Activated T-cell treated with anti-CD3 and anti-CD28 coated beads, Interleukin-2, amount 50 U/mL, for 72 hours (primary cell): ENCODE results near the gene BAAT. TPM values are rescaled to one million over a fixed set of nuclear protein-coding genes. Genes with fewer than 3 reads are reported as not detected.
"Not testable (repeated sequence)": the region's sequence is repeated elsewhere in the genome, so short reads cannot be mapped to it uniquely, and the experiment has no call there.

Experiments used
- ATAC-seq, 2 donors: fragments of 150-1000 bp; cut with Tn5 transposase; replicated peaks in 1 of 2; 2 replicates each; pipeline ENCODE4 v1.10.0; 2021; ENCODE audit warnings: moderate library complexity in 2 of 2, mild to moderate bottlenecking in 1 of 2
- DNase-seq, 2 donors: peaks; one replicate each; pipeline ENCODE4 v3.0.0; 2021 to 2022; ENCODE audit warnings: mixed read lengths in 1 of 2
- H3K27ac Mint-ChIP-seq: one replicate; pipeline ENCODE4 v1.8.0; 2022; ENCODE audit warnings: mild to moderate bottlenecking, moderate library complexity, mixed read lengths
- H3K27me3 Mint-ChIP-seq: one replicate; pipeline ENCODE4 v1.8.0; 2022; ENCODE audit warnings: low read depth, mixed read lengths
- H3K36me3 Mint-ChIP-seq, 2 donors: one replicate each; pipeline ENCODE4 v1.8.0; 2022; ENCODE audit warnings: mixed read lengths in 2 of 2, mild to moderate bottlenecking in 1 of 2; ENCODE audit not compliant: insufficient read depth in 2 of 2
- H3K4me1 Mint-ChIP-seq: one replicate; pipeline ENCODE4 v1.8.0; 2022; ENCODE audit warnings: low read depth, mixed read lengths
- H3K4me3 Mint-ChIP-seq, 2 donors: one replicate each; pipeline ENCODE4 v1.8.0; 2022; ENCODE audit warnings: mild to moderate bottlenecking in 2 of 2, mixed read lengths in 2 of 2, moderate library complexity in 2 of 2
- H3K9me3 Mint-ChIP-seq, 2 donors: one replicate each; pipeline ENCODE4 v1.8.0; 2022; ENCODE audit warnings: mixed read lengths in 2 of 2
- total RNA-seq, 2 donors: library from RNA; stranded (reverse); gene quantifications; one replicate each; pipeline ENCODE4 v1.2.3, GENCODE V29; 2022

Gene BAAT
- under 1 TPM; 0.19 to 0.24 TPM for total RNA-seq

GRCh38 chr9:101384873-101385536 lies at the start of gene BAAT:
TSS of gene BAAT (minus strand) at chr9:101385006. CDS start at chr9:101371404, 13,602 bp downstream.
- H3K4me1 Mint-ChIP-seq, ATAC-seq, H3K4me3 Mint-ChIP-seq, H3K27me3 Mint-ChIP-seq, H3K9me3 Mint-ChIP-seq, DNase-seq, H3K27ac Mint-ChIP-seq: not testable (repeated sequence)
- peaks cover 1 to 27% of the 10 kb centered on the region in 2 donors for H3K36me3 Mint-ChIP-seq

GRCh38 chr9:101433229-101433628 lies 48.4 kb upstream of the BAAT start:
- peaks cover 45% of the 10 kb centered on the region for H3K27me3 Mint-ChIP-seq
- no peak overlapping the region for H3K27ac Mint-ChIP-seq
- no peak overlapping the region for H3K4me3 Mint-ChIP-seq
- H3K4me1 Mint-ChIP-seq: no peaks in the 10 kb centered on the region
- peaks cover 0 to 2% of the 10 kb centered on the region in 2 donors for H3K9me3 Mint-ChIP-seq
- H3K36me3 Mint-ChIP-seq: no peaks in the 10 kb centered on the region
- no peak for ATAC-seq
- DNase-seq: no peak

GRCh38 chr9:101432740-101433139 lies 47.9 kb upstream of the BAAT start:
- Mint-ChIP-seq H3K27me3 (peaks cover 43% of the 10 kb centered on the region), H3K4me1 (no peaks in the 10 kb centered on the region), H3K27ac (no peak overlapping the region), H3K36me3 (no peaks in the 10 kb centered on the region), H3K9me3 (peaks cover 0 to 2% of the 10 kb centered on the region in 2 donors), H3K4me3 (no peak overlapping the region)
- ATAC-seq: no peak
- DNase-seq: no peak

- H3K27ac Mint-ChIP-seq: no peak overlapping the region
- no peaks in the 10 kb centered on the region for H3K36me3 Mint-ChIP-seq
- H3K4me1 Mint-ChIP-seq: no peaks in the 10 kb centered on the region
- peaks cover 0 to 2% of the 10 kb centered on the region in 2 donors for H3K9me3 Mint-ChIP-seq
- H3K4me3 Mint-ChIP-seq: no peak overlapping the region
- ATAC-seq (no peak), DNase-seq (no peak)
- H3K27me3 Mint-ChIP-seq: peaks cover 37% of the 10 kb centered on the region
These were observed 47.4 kb upstream of the BAAT start for GRCh38 chr9:101432171-101432570.

- H3K9me3 Mint-ChIP-seq: peaks cover 2% of the 10 kb centered on the region in 2 donors
- peaks cover 16% of the 10 kb centered on the region for H3K27me3 Mint-ChIP-seq
- DNase-seq (no peak), ATAC-seq (no peak)
- H3K36me3 Mint-ChIP-seq: no peaks in the 10 kb centered on the region
- no peak overlapping the region for H3K27ac Mint-ChIP-seq
- H3K4me1 Mint-ChIP-seq: no peaks in the 10 kb centered on the region
- H3K4me3 Mint-ChIP-seq: no peak overlapping the region
These were observed 44.9 kb upstream of the BAAT start for GRCh38 chr9:101429736-101430135.

GRCh38 chr9:101428909-101429308 lies 44.1 kb upstream of the BAAT start:
- Mint-ChIP-seq H3K27ac (no peak overlapping the region), H3K4me3 (no peak overlapping the region), H3K4me1 (no peaks in the 10 kb centered on the region), H3K27me3 (peaks cover 11% of the 10 kb centered on the region), H3K36me3 (peaks cover 0 to 2% of the 10 kb centered on the region in 2 donors), H3K9me3 (peaks cover 2 to 6% of the 10 kb centered on the region in 2 donors)
- DNase-seq: no peak
- no peak for ATAC-seq

- DNase-seq (no peak), ATAC-seq (no peak)
- Mint-ChIP-seq H3K9me3 (peaks cover 7 to 13% of the 10 kb centered on the region in 2 donors), H3K27ac (no peak overlapping the region), H3K4me3 (no peak overlapping the region), H3K4me1 (no peaks in the 10 kb centered on the region), H3K27me3 (peaks cover 7% of the 10 kb centered on the region), H3K36me3 (peaks cover 6% of the 10 kb centered on the region in 2 donors)
These were observed 43.3 kb upstream of the BAAT start for GRCh38 chr9:101427957-101428655.

- H3K27ac Mint-ChIP-seq: no peak overlapping the region
- peaks cover 7% of the 10 kb centered on the region for H3K27me3 Mint-ChIP-seq
- peaks cover 8 to 14% of the 10 kb centered on the region in 2 donors for H3K9me3 Mint-ChIP-seq
- H3K4me1 Mint-ChIP-seq: no peaks in the 10 kb centered on the region
- no peak overlapping the region for H3K4me3 Mint-ChIP-seq
- ATAC-seq (no peak), DNase-seq (no peak)
- peaks cover 6 to 7% of the 10 kb centered on the region in 2 donors for H3K36me3 Mint-ChIP-seq
These were observed 42.6 kb upstream of the BAAT start for GRCh38 chr9:101427358-101427757.

- H3K36me3 Mint-ChIP-seq: peaks cover 15 to 18% of the 10 kb centered on the region in 2 donors
These were observed 36.9 kb upstream of the BAAT start for GRCh38 chr9:101421653-101422065.

GRCh38 chr9:101419863-101420262 lies 35.1 kb upstream of the BAAT start:
- Mint-ChIP-seq H3K27me3 (no peaks in the 10 kb centered on the region), H3K4me3 (no peak overlapping the region), H3K27ac (no peak overlapping the region), H3K36me3 (peaks cover 15 to 21% of the 10 kb centered on the region in 2 donors), H3K4me1 (peaks cover 6% of the 10 kb centered on the region), H3K9me3 (peaks cover 17 to 31% of the 10 kb centered on the region in 2 donors)
- ATAC-seq (no peak), DNase-seq (no peak)

More at GRCh38 chr9:101421653-101422065, 36.9 kb upstream of the BAAT start:
- H3K4me1 Mint-ChIP-seq: peaks cover 6% of the 10 kb centered on the region
- no peak overlapping the region for H3K4me3 Mint-ChIP-seq
- H3K27ac Mint-ChIP-seq: no peak overlapping the region
- no peaks in the 10 kb centered on the region for H3K27me3 Mint-ChIP-seq
- DNase-seq (no peak), ATAC-seq (no peak)
- peaks cover 17 to 29% of the 10 kb centered on the region in 2 donors for H3K9me3 Mint-ChIP-seq

GRCh38 chr9:101418518-101419430 lies 34.0 kb upstream of the BAAT start:
- Mint-ChIP-seq H3K4me3 (no peak overlapping the region), H3K36me3 (peaks cover 21 to 24% of the 10 kb centered on the region in 2 donors), H3K27me3 (no peaks in the 10 kb centered on the region), H3K27ac (no peak overlapping the region), H3K9me3 (peaks cover 21 to 30% of the 10 kb centered on the region in 2 donors), H3K4me1 (peaks cover 6% of the 10 kb centered on the region)
- no peak for DNase-seq
- ATAC-seq: peak in 1 of 2 donors; percentile 48

- DNase-seq (no peak), ATAC-seq (no peak)
- peaks cover 22 to 25% of the 10 kb centered on the region in 2 donors for H3K36me3 Mint-ChIP-seq
- H3K4me3 Mint-ChIP-seq: no peak overlapping the region
- no peak overlapping the region for H3K27ac Mint-ChIP-seq
- H3K4me1 Mint-ChIP-seq: peaks cover 6% of the 10 kb centered on the region
- no peaks in the 10 kb centered on the region for H3K27me3 Mint-ChIP-seq
- peaks cover 21 to 31% of the 10 kb centered on the region in 2 donors for H3K9me3 Mint-ChIP-seq
These were observed 33.2 kb upstream of the BAAT start for GRCh38 chr9:101417977-101418376.

GRCh38 chr9:101417389-101417788 lies 32.6 kb upstream of the BAAT start:
- Mint-ChIP-seq H3K27ac (no peak overlapping the region), H3K36me3 (peaks cover 27 to 28% of the 10 kb centered on the region in 2 donors), H3K4me3 (no peak overlapping the region), H3K9me3 (peaks cover 25 to 35% of the 10 kb centered on the region in 2 donors), H3K4me1 (peaks cover 6% of the 10 kb centered on the region), H3K27me3 (no peaks in the 10 kb centered on the region)
- no peak for ATAC-seq
- DNase-seq: no peak
